GM21526 (cell line): Measurements from ENCODE around the gene LY86.

Experiments used
- ATAC-seq: cut with Tn5 transposase; IDR thresholded peaks from one replicate; pipeline ENCODE4 v1.9.1; 2021; ENCODE audit warnings: moderate library complexity; ENCODE audit not compliant: unreplicated experiment, low FRiP score

Gene LY86

GRCh38 chr6:6676910-6677441, 88.5 kb downstream of the LY86 start:
- ATAC-seq = no peak

- ATAC-seq = no peak
Observed at GRCh38 chr6:6678185-6678671, 89.7 kb downstream of the LY86 start.

GRCh38 chr6:6678811-6679210, 90.3 kb downstream of the LY86 start:
- no peak for ATAC-seq

GRCh38 chr6:6679633-6680032, 91.1 kb downstream of the LY86 start:
- no peak for ATAC-seq

GRCh38 chr6:6680526-6680925, 92.0 kb downstream of the LY86 start:
- ATAC-seq = no peak

GRCh38 chr6:6681075-6681849, 92.7 kb downstream of the LY86 start:
- no peak for ATAC-seq

- ATAC-seq = no peak
Observed at GRCh38 chr6:6682225-6682624, 93.7 kb downstream of the LY86 start.

- peak; percentile 88 for ATAC-seq
Observed at GRCh38 chr6:6683969-6684833, 95.7 kb downstream of the LY86 start.

GRCh38 chr6:6685249-6686040, 96.9 kb downstream of the LY86 start:
- ATAC-seq = no peak

GRCh38 chr6:6686176-6686575, 97.7 kb downstream of the LY86 start:
- ATAC-seq = no peak

- no peak for ATAC-seq
Observed at GRCh38 chr6:6686748-6687601, 98.5 kb downstream of the LY86 start.

GRCh38 chr6:6688283-6688682, 99.8 kb downstream of the LY86 start:
- no peak for ATAC-seq

- no peak for ATAC-seq
Observed at GRCh38 chr6:6688951-6689350, 100.4 kb downstream of the LY86 start.

- no peak for ATAC-seq
Observed at GRCh38 chr6:6689400-6690143, 101.1 kb downstream of the LY86 start.

- ATAC-seq = no peak
Observed at GRCh38 chr6:6690144-6690483, 101.6 kb downstream of the LY86 start.

GRCh38 chr6:6694368-6694780, 105.9 kb downstream of the LY86 start:
- ATAC-seq = no peak

- ATAC-seq = no peak
Observed at GRCh38 chr6:6694825-6695624, 106.5 kb downstream of the LY86 start.

GRCh38 chr6:6695625-6696276, 107.2 kb downstream of the LY86 start:
- ATAC-seq = no peak
